Measurements from ENCODE around the gene GALNT3. TPM values are rescaled to one million over a fixed set of nuclear protein-coding genes. Genes with fewer than 3 reads are reported as not detected.

GALNT3 gene
- 10 to 100 TPM; 13.1 to 16.2 TPM for total RNA-seq

DNA sequence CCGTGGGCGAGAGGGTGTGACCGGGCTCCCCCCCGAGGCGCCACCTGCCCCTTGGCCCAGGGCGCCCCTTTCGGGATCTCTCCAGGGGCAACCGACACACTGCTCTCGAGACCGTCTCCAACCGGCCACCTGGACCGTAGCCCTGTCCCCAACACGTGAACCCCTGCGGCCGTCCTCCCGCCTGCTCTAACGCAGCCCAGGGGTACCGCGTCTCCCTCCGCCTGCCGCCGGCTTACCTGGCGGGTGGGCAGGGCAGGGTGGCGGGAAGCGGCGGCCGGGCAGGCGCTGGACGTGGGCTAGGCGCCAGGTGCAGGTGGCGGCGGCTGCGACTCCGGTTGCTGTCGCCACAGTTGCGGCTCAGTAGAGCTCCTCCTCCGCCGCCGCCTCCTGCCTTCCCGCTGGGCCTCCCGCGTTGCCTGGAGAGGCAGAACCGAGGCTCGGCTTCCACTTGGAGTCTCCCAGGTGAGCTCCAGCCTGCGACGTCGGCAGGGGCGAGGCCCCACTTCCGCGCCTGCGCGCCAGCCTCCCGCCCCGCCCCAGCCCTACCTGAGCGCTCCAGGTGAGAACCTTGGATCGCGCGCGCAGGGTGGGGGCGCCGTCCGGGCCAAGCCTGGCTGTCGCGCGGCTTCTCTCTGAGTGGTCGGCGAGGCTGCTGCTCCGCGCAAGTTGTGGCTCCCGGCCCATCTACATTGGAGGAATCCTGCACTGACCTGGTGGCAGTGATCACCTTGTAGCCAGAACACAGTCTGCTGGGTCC, at the start of gene GALNT3:
Gene GALNT3, minus strand, starts transcription at position 469 of the 757 bp plus-strand sequence. CDS start 23,547 bp downstream, outside the sequence.
- peak within 1 kb of the TSS; percentile 97 for H3K27ac Mint-ChIP-seq
- DNase-seq (peak; percentile 37 to 50), ATAC-seq (replicated peaks in 1 of 2) (peak; percentile 45 to 55)
- H3K9me3 Mint-ChIP-seq: no peaks in the 10 kb centered on the region
- peaks cover 53% of the 10 kb centered on the region for H3K27me3 Mint-ChIP-seq (ENCODE audit: low read depth)
- peak within 1 kb of the TSS; percentile 93 to 99 for H3K4me3 Mint-ChIP-seq
- H3K4me1 Mint-ChIP-seq (ENCODE audit: low read depth): peaks cover 34% of the 10 kb centered on the region
- peaks cover 5 to 7% of the 10 kb centered on the region in 2 donors for H3K36me3 Mint-ChIP-seq (ENCODE audit: insufficient read depth in 2 of 2)

GRCh38 chr2:165843351-165843750, 49.3 kb upstream of the GALNT3 start:
- H3K27ac Mint-ChIP-seq: no peak overlapping the region
- DNase-seq (no peak), ATAC-seq (replicated peaks in 1 of 2) (no peak)
- no peaks in the 10 kb centered on the region for H3K36me3 Mint-ChIP-seq (ENCODE audit: insufficient read depth in 2 of 2)
- H3K9me3 Mint-ChIP-seq: no peaks in the 10 kb centered on the region
- H3K27me3 Mint-ChIP-seq (ENCODE audit: low read depth): no peaks in the 10 kb centered on the region
- no peaks in the 10 kb centered on the region for H3K4me1 Mint-ChIP-seq (ENCODE audit: low read depth)
- H3K4me3 Mint-ChIP-seq: no peak overlapping the region

- DNase-seq: no peak
- H3K27me3 Mint-ChIP-seq (ENCODE audit: low read depth): no peaks in the 10 kb centered on the region
- H3K4me1 Mint-ChIP-seq (ENCODE audit: low read depth): no peaks in the 10 kb centered on the region
- H3K36me3 Mint-ChIP-seq (ENCODE audit: insufficient read depth in 2 of 2): no peaks in the 10 kb centered on the region
- ATAC-seq (replicated peaks in 1 of 2): no peak
- peak overlapping the region; percentile 49 for H3K27ac Mint-ChIP-seq
- no peaks in the 10 kb centered on the region for H3K9me3 Mint-ChIP-seq
- no peak overlapping the region for H3K4me3 Mint-ChIP-seq
Measured at GRCh38 chr2:165840333-165840958, 46.4 kb upstream of the GALNT3 start.

DNA sequence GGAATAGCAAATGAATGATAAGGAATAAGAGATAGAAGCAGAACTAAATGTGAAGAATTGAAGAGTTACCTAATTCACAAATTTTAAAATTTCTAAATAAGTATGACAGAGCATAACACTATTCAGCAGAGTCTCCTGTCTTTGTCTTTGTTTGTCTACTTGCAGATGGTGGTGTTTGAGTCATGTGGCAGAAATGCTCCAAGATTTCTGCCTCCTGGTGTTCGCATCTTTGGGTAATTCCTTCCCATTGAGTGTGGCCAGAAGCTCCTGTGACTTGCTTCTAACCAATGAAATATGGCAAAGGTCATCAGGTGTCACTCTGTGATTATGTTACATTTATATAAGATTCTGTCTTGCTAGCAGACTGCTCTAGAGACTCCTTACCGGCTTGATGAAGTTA, 45.6 kb upstream of the GALNT3 start:
- H3K9me3 Mint-ChIP-seq: no peaks in the 10 kb centered on the region
- no peaks in the 10 kb centered on the region for H3K36me3 Mint-ChIP-seq (ENCODE audit: insufficient read depth in 2 of 2)
- no peak for DNase-seq
- no peak for ATAC-seq (replicated peaks in 1 of 2)
- peak overlapping the region; percentile 49 for H3K27ac Mint-ChIP-seq
- no peak overlapping the region for H3K4me3 Mint-ChIP-seq
- H3K27me3 Mint-ChIP-seq (ENCODE audit: low read depth): no peaks in the 10 kb centered on the region
- H3K4me1 Mint-ChIP-seq (ENCODE audit: low read depth): no peaks in the 10 kb centered on the region

DNA sequence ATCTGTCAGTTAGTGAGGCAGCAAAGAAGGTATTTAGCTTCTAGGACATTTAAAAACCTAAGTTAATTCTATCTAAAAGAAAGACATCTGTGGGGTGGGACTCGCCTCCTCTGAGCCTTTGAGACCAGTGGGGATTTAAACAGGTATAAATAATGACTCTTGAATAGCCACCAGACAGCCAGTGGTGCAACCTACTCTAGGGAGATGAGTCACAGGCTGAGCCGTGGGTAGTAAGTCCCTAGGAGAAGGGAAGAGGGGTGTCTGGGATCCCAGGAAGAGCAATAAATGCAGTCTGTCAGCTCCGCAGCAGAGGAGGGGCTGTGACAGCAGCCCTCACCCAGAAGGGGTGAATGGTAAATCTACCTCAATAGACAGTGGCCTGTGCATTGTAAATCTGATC, 43.1 kb upstream of the GALNT3 start:
- DNase-seq (no peak), ATAC-seq (replicated peaks in 1 of 2) (no peak)
- H3K36me3 Mint-ChIP-seq (ENCODE audit: insufficient read depth in 2 of 2): no peaks in the 10 kb centered on the region
- H3K9me3 Mint-ChIP-seq: no peaks in the 10 kb centered on the region
- H3K4me3 Mint-ChIP-seq: no peak overlapping the region
- no peak overlapping the region for H3K27ac Mint-ChIP-seq
- H3K27me3 Mint-ChIP-seq (ENCODE audit: low read depth): no peaks in the 10 kb centered on the region
- H3K4me1 Mint-ChIP-seq (ENCODE audit: low read depth): no peaks in the 10 kb centered on the region

DNA sequence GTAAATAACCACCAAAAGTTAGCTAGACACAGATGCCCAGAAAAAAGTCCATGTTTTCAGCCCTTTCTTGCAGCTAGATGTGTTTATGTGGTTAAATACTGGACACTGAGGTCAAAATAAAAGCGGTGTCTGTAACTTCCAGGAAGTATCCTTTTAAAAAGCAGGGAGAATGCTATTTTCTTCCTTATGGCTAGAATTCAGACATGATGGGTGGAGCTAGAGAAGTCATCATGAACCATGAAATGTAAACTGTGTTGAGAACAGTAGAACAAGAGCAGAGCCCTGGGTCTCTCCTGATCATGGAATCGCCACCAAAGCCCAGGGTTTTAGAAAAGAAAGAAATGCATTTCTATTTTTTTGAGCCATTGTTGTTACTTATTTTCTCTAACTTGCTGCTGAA, 41.3 kb upstream of the GALNT3 start:
- ATAC-seq (replicated peaks in 1 of 2) (no peak), DNase-seq (no peak)
- no peak overlapping the region for H3K27ac Mint-ChIP-seq
- H3K4me3 Mint-ChIP-seq: no peak overlapping the region
- no peaks in the 10 kb centered on the region for H3K9me3 Mint-ChIP-seq
- no peaks in the 10 kb centered on the region for H3K36me3 Mint-ChIP-seq (ENCODE audit: insufficient read depth in 2 of 2)
- H3K4me1 Mint-ChIP-seq (ENCODE audit: low read depth): no peaks in the 10 kb centered on the region
- H3K27me3 Mint-ChIP-seq (ENCODE audit: low read depth): no peaks in the 10 kb centered on the region

DNA sequence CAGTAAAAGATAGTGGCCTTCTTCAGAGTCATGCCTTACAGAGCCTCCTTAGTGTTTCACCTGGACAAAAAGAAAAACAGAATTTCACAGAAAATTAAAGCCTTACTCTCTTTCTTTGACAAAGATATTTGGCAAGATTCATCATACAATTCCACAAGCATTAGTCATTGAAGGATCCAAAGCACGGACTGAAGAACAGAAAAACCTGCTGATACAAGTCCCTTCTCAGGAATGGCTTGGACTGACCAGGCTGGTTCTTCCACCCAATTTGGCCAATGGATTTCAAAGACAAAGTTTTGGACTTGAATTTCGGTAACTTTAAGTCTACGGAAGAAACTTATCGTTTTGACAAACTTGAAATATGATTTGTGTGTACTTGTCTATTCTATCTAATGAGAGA, 39.1 kb upstream of the GALNT3 start:
- DNase-seq (no peak), ATAC-seq (replicated peaks in 1 of 2) (no peak)
- Mint-ChIP-seq H3K9me3 (no peaks in the 10 kb centered on the region), H3K27ac (no peak overlapping the region), H3K36me3 (ENCODE audit: insufficient read depth in 2 of 2) (no peaks in the 10 kb centered on the region), H3K4me1 (ENCODE audit: low read depth) (no peaks in the 10 kb centered on the region), H3K4me3 (no peak overlapping the region), H3K27me3 (ENCODE audit: low read depth) (no peaks in the 10 kb centered on the region)

GRCh38 chr2:165827921-165828276, 33.9 kb upstream of the GALNT3 start:
- H3K9me3 Mint-ChIP-seq: no peaks in the 10 kb centered on the region
- no peak for ATAC-seq (replicated peaks in 1 of 2)
- no peak for DNase-seq
- H3K36me3 Mint-ChIP-seq (ENCODE audit: insufficient read depth in 2 of 2): no peaks in the 10 kb centered on the region
- H3K4me3 Mint-ChIP-seq: no peak overlapping the region
- H3K27ac Mint-ChIP-seq: no peak overlapping the region
- no peaks in the 10 kb centered on the region for H3K4me1 Mint-ChIP-seq (ENCODE audit: low read depth)
- peaks cover 25% of the 10 kb centered on the region for H3K27me3 Mint-ChIP-seq (ENCODE audit: low read depth)

DNA sequence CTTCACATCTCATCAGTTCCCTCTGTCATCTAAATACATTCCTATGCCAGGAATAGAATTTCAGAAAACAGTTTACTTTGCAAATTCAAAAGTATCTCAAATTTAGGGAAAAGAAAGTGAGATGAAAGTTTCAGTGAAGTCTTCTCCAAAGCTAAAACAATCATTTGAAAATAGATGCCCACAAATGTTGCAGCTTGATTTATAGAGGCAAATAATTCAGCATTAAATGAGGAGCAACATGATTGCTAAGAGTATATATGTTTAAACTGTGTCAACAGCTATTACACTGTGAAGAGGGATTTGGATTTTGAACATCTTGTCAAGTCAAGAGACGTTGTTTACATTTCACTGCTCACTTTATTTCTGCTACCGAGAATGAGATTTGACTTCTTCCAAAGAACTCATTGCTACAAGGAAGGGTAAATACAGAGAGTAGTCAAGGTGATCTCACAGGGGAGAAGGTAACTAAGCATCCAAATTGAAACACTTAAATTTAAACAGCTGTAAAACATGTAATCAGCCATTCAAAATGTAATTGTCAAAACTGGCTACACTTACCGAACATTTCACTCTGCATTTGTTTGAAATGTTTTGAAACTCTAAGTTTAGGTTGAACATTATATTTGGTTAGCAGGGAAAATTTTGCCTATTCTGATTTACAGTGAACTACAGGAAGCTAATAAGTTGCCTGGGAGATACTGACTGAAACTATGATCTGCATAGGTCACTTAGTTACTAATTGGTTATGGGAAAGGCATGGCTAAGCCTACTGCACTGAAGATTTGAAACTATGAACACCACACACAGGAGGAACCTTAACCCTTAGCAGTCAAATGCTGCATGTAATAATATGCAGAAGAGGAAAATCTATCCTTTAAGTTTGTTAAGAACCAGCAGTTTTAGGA, 33.2 kb upstream of the GALNT3 start:
- DNase-seq: no peak
- no peaks in the 10 kb centered on the region for H3K4me1 Mint-ChIP-seq (ENCODE audit: low read depth)
- no peak overlapping the region for H3K4me3 Mint-ChIP-seq
- ATAC-seq (replicated peaks in 1 of 2): no peak
- no peak overlapping the region for H3K27ac Mint-ChIP-seq
- H3K27me3 Mint-ChIP-seq (ENCODE audit: low read depth): peaks cover 25% of the 10 kb centered on the region
- no peaks in the 10 kb centered on the region for H3K9me3 Mint-ChIP-seq
- H3K36me3 Mint-ChIP-seq (ENCODE audit: insufficient read depth in 2 of 2): no peaks in the 10 kb centered on the region

GRCh38 chr2:165825041-165825440, 31.0 kb upstream of the GALNT3 start:
- no peak for DNase-seq
- ATAC-seq (replicated peaks in 1 of 2): no peak
- Mint-ChIP-seq H3K4me1 (ENCODE audit: low read depth) (no peaks in the 10 kb centered on the region), H3K4me3 (no peak overlapping the region), H3K27ac (no peak overlapping the region), H3K27me3 (ENCODE audit: low read depth) (peaks cover 25% of the 10 kb centered on the region), H3K9me3 (no peaks in the 10 kb centered on the region), H3K36me3 (ENCODE audit: insufficient read depth in 2 of 2) (no peaks in the 10 kb centered on the region)

- H3K4me3 Mint-ChIP-seq: no peak overlapping the region
- no peak overlapping the region for H3K27ac Mint-ChIP-seq
- no peak for DNase-seq
- no peaks in the 10 kb centered on the region for H3K4me1 Mint-ChIP-seq (ENCODE audit: low read depth)
- no peaks in the 10 kb centered on the region for H3K9me3 Mint-ChIP-seq
- no peak for ATAC-seq (replicated peaks in 1 of 2)
- H3K36me3 Mint-ChIP-seq (ENCODE audit: insufficient read depth in 2 of 2): peaks cover 0 to 2% of the 10 kb centered on the region in 2 donors
- peaks cover 20% of the 10 kb centered on the region for H3K27me3 Mint-ChIP-seq (ENCODE audit: low read depth)
Measured at GRCh38 chr2:165820296-165820695, 26.2 kb upstream of the GALNT3 start.

GRCh38 chr2:165818920-165819319, 24.9 kb upstream of the GALNT3 start:
- Mint-ChIP-seq H3K4me1 (ENCODE audit: low read depth) (no peaks in the 10 kb centered on the region), H3K36me3 (ENCODE audit: insufficient read depth in 2 of 2) (peaks cover 0 to 2% of the 10 kb centered on the region in 2 donors), H3K4me3 (no peak overlapping the region), H3K27ac (no peak overlapping the region), H3K27me3 (ENCODE audit: low read depth) (peaks cover 8% of the 10 kb centered on the region), H3K9me3 (no peaks in the 10 kb centered on the region)
- ATAC-seq (replicated peaks in 1 of 2): no peak
- no peak for DNase-seq
